Measurements from ENCODE around the gene ADARB2. TPM values are rescaled to one million over a fixed set of nuclear protein-coding genes. Genes with fewer than 3 reads are reported as not detected.

Gene ADARB2
- total and polyA plus RNA-seq, 5 donors = 0.53 to 1.6 (median 0.59) TPM

GRCh38 chr10:1324903-1325302, 412.4 kb downstream of the ADARB2 start:
- no peak for ATAC-seq
- Histone ChIP-seq H3K4me1 (ENCODE audit: control insufficient read depth, insufficient read depth, low read length) (no peaks in the 10 kb centered on the region), H3K27me3 (ENCODE audit: control insufficient read depth, insufficient read depth) (no peaks in the 10 kb centered on the region), H3K4me3 (ENCODE audit: low read length) (no peak overlapping the region), H3K27ac (ENCODE audit: low read length) (no peak overlapping the region), H3K9me3 (ENCODE audit: control insufficient read depth, low read length) (no peaks in the 10 kb centered on the region)
- intact Hi-C loops (cut with DNase I) = no loop called here
- no peak for DNase-seq
- 59% methylated on average over 10 of the region's 10 CpGs for WGBS

- intact Hi-C loops (cut with DNase I) = no loop called here
These were observed 413.4 kb downstream of the ADARB2 start for GRCh38 chr10:1323951-1324350.

GRCh38 chr10:1320739-1321320, 416.5 kb downstream of the ADARB2 start:
- 65% methylated on average over 3 of the region's 3 CpGs for WGBS
- DNase-seq (no peak), ATAC-seq (no peak)
- no peaks in the 10 kb centered on the region for H3K9me3 ChIP-seq (ENCODE audit: control insufficient read depth, low read length)
- no peaks in the 10 kb centered on the region for H3K27me3 ChIP-seq (ENCODE audit: control insufficient read depth, insufficient read depth)
- no peaks in the 10 kb centered on the region for H3K4me1 ChIP-seq (ENCODE audit: control insufficient read depth, insufficient read depth, low read length)
- H3K4me3 ChIP-seq (ENCODE audit: low read length) = no peak overlapping the region
- intact Hi-C loops (cut with DNase I) = no loop called here
- H3K27ac ChIP-seq (ENCODE audit: low read length) = no peak overlapping the region

More at GRCh38 chr10:1323951-1324350, 413.4 kb downstream of the ADARB2 start:
- H3K27ac ChIP-seq (ENCODE audit: low read length) = no peak overlapping the region
- ATAC-seq (no peak), DNase-seq (no peak)
- no peaks in the 10 kb centered on the region for H3K4me1 ChIP-seq (ENCODE audit: control insufficient read depth, insufficient read depth, low read length)
- no peaks in the 10 kb centered on the region for H3K27me3 ChIP-seq (ENCODE audit: control insufficient read depth, insufficient read depth)
- 63% methylated on average over 6 of the region's 6 CpGs for WGBS
- H3K9me3 ChIP-seq (ENCODE audit: control insufficient read depth, low read length) = no peaks in the 10 kb centered on the region
- no peak overlapping the region for H3K4me3 ChIP-seq (ENCODE audit: low read length)

GRCh38 chr10:1316809-1317143, 420.5 kb downstream of the ADARB2 start:
- Histone ChIP-seq H3K4me1 (ENCODE audit: control insufficient read depth, insufficient read depth, low read length) (no peaks in the 10 kb centered on the region), H3K27me3 (ENCODE audit: control insufficient read depth, insufficient read depth) (no peaks in the 10 kb centered on the region), H3K27ac (ENCODE audit: low read length) (no peak overlapping the region), H3K4me3 (ENCODE audit: low read length) (no peak overlapping the region), H3K9me3 (ENCODE audit: control insufficient read depth, low read length) (no peaks in the 10 kb centered on the region)
- ATAC-seq (no peak), DNase-seq (no peak)
- WGBS = 52% methylated on average over 8 of the region's 8 CpGs
- intact Hi-C loops (cut with DNase I) = no loop called here

- intact Hi-C loops (cut with DNase I) = no loop called here
- H3K9me3 ChIP-seq (ENCODE audit: control insufficient read depth, low read length) = no peaks in the 10 kb centered on the region
- H3K27me3 ChIP-seq (ENCODE audit: control insufficient read depth, insufficient read depth) = no peaks in the 10 kb centered on the region
- 68% methylated on average over 16 of the region's 16 CpGs for WGBS
- ATAC-seq (no peak), DNase-seq (no peak)
- no peak overlapping the region for H3K27ac ChIP-seq (ENCODE audit: low read length)
- no peak overlapping the region for H3K4me3 ChIP-seq (ENCODE audit: low read length)
- no peaks in the 10 kb centered on the region for H3K4me1 ChIP-seq (ENCODE audit: control insufficient read depth, insufficient read depth, low read length)
These were observed 421.1 kb downstream of the ADARB2 start for GRCh38 chr10:1316121-1316808.

GRCh38 chr10:1315178-1315577, 422.1 kb downstream of the ADARB2 start:
- Histone ChIP-seq H3K9me3 (ENCODE audit: control insufficient read depth, low read length) (no peaks in the 10 kb centered on the region), H3K27me3 (ENCODE audit: control insufficient read depth, insufficient read depth) (no peaks in the 10 kb centered on the region), H3K4me3 (ENCODE audit: low read length) (no peak overlapping the region), H3K4me1 (ENCODE audit: control insufficient read depth, insufficient read depth, low read length) (no peaks in the 10 kb centered on the region), H3K27ac (ENCODE audit: low read length) (no peak overlapping the region)
- 89% methylated on average over 10 of the region's 10 CpGs for WGBS
- intact Hi-C loops (cut with DNase I) = no loop called here
- DNase-seq (no peak), ATAC-seq (no peak)

GRCh38 chr10:1311726-1312125, 425.6 kb downstream of the ADARB2 start:
- H3K4me1 ChIP-seq (ENCODE audit: control insufficient read depth, insufficient read depth, low read length) = no peaks in the 10 kb centered on the region
- H3K27me3 ChIP-seq (ENCODE audit: control insufficient read depth, insufficient read depth) = no peaks in the 10 kb centered on the region
- DNase-seq (no peak), ATAC-seq (no peak)
- H3K9me3 ChIP-seq (ENCODE audit: control insufficient read depth, low read length) = no peaks in the 10 kb centered on the region
- H3K27ac ChIP-seq (ENCODE audit: low read length) = no peak overlapping the region
- no peak overlapping the region for H3K4me3 ChIP-seq (ENCODE audit: low read length)
- 89% methylated on average over 7 of the region's 7 CpGs for WGBS
- intact Hi-C loops (cut with DNase I) = no loop called here

GRCh38 chr10:1310271-1310789, 427.0 kb downstream of the ADARB2 start:
- intact Hi-C loops (cut with DNase I) = no loop called here
- no peak overlapping the region for H3K4me3 ChIP-seq (ENCODE audit: low read length)
- DNase-seq = no peak
- 44% methylated on average over 9 of the region's 9 CpGs for WGBS
- no peaks in the 10 kb centered on the region for H3K9me3 ChIP-seq (ENCODE audit: control insufficient read depth, low read length)
- no peak overlapping the region for H3K27ac ChIP-seq (ENCODE audit: low read length)
- H3K4me1 ChIP-seq (ENCODE audit: control insufficient read depth, insufficient read depth, low read length) = no peaks in the 10 kb centered on the region
- no peaks in the 10 kb centered on the region for H3K27me3 ChIP-seq (ENCODE audit: control insufficient read depth, insufficient read depth)
- ATAC-seq = no peak

GRCh38 chr10:1309617-1310270, 427.6 kb downstream of the ADARB2 start:
- no peak for ATAC-seq
- Histone ChIP-seq H3K4me3 (ENCODE audit: low read length) (no peak overlapping the region), H3K27ac (ENCODE audit: low read length) (no peak overlapping the region), H3K4me1 (ENCODE audit: control insufficient read depth, insufficient read depth, low read length) (no peaks in the 10 kb centered on the region), H3K9me3 (ENCODE audit: control insufficient read depth, low read length) (no peaks in the 10 kb centered on the region), H3K27me3 (ENCODE audit: control insufficient read depth, insufficient read depth) (no peaks in the 10 kb centered on the region)
- 72% methylated on average over 7 of the region's 7 CpGs for WGBS
- intact Hi-C loops (cut with DNase I) = no loop called here
- DNase-seq = no peak

- H3K4me1 ChIP-seq (ENCODE audit: control insufficient read depth, insufficient read depth, low read length) = no peaks in the 10 kb centered on the region
- no peak for DNase-seq
- H3K9me3 ChIP-seq (ENCODE audit: control insufficient read depth, low read length) = no peaks in the 10 kb centered on the region
- H3K4me3 ChIP-seq (ENCODE audit: low read length) = no peak overlapping the region
- ATAC-seq = no peak
- H3K27me3 ChIP-seq (ENCODE audit: control insufficient read depth, insufficient read depth) = no peaks in the 10 kb centered on the region
- H3K27ac ChIP-seq (ENCODE audit: low read length) = no peak overlapping the region
- intact Hi-C loops (cut with DNase I) = no loop called here
- 82% methylated on average over 8 of the region's 8 CpGs for WGBS
These were observed 428.2 kb downstream of the ADARB2 start for GRCh38 chr10:1308962-1309616.
